ENCODE results near the gene EZH2.

GRCh38 chr7:148858489-148858888 is 25.6 kb downstream of the EZH2 start:
- TF ChIP-seq CTCF (IDR thresholded peaks at IDR 0.05; ENCODE audit: insufficient read depth, low read depth, low read length): no peak
- no peak for TF ChIP-seq EZH2 (IDR thresholded peaks at IDR 0.05; ENCODE audit: insufficient read depth, low read length)

Data from astrocyte (in vitro differentiated cells and primary cell).